Aorta (tissue), 5 donors: ENCODE data around the gene FGD3. TPM values are rescaled to one million over a fixed set of nuclear protein-coding genes. Genes with fewer than 3 reads are reported as not detected.

Source experiments
- ATAC-seq: fragments of 200-7000 bp; cut with Tn5 transposase; one replicate; pipeline ENCODE4 v1.9.1; 2022; ENCODE audit warnings: moderate library complexity; ENCODE audit not compliant: low FRiP score
- DNase-seq, 2 donors: peaks; one replicate each; pipeline ENCODE4 v3.0.0-alpha.2; 2020
- H3K27ac ChIP-seq, 2 donors: one replicate each; pipeline ENCODE4 v1.5.1; 2013; ENCODE audit warnings: low read length in 2 of 2, mild to moderate bottlenecking in 2 of 2, moderate library complexity in 2 of 2, control low read depth in 1 of 2, inconsistent platforms in 1 of 2, low read depth in 1 of 2
- H3K27me3 ChIP-seq, 2 donors: one replicate each; pipeline ENCODE4 v1.6.1; 2013; ENCODE audit warnings: control low read depth in 1 of 2, low read length in 1 of 2, mild to moderate bottlenecking in 1 of 2, moderate library complexity in 1 of 2; ENCODE audit not compliant: insufficient read depth in 2 of 2, control insufficient read depth in 1 of 2
- H3K36me3 ChIP-seq, 2 donors: one replicate each; pipeline ENCODE4 v1.6.1; 2013; ENCODE audit warnings: control low read depth in 1 of 2, low read length in 1 of 2, mild to moderate bottlenecking in 1 of 2; ENCODE audit not compliant: insufficient read depth in 2 of 2, control insufficient read depth in 1 of 2
- H3K4me1 ChIP-seq, 2 donors: one replicate each; pipeline ENCODE4 v1.6.1; 2013; ENCODE audit warnings: low read length in 2 of 2, control low read depth in 1 of 2, mild to moderate bottlenecking in 1 of 2, moderate library complexity in 1 of 2; ENCODE audit not compliant: insufficient read depth in 2 of 2, control insufficient read depth in 1 of 2
- H3K4me3 ChIP-seq, 2 donors: one replicate each; pipeline ENCODE4 v1.5.1; 2013; ENCODE audit warnings: low read length in 2 of 2, control low read depth in 1 of 2, mild to moderate bottlenecking in 1 of 2
- H3K9me3 ChIP-seq: one replicate; pipeline ENCODE4 v1.6.1; 2013; ENCODE audit warnings: mild to moderate bottlenecking, low read length; ENCODE audit not compliant: control insufficient read depth
- WGBS, 2 donors: extraction: QIAGEN DNeasy Blood & Tissue Kit; methylation state at CpG; one replicate each; pipeline ENCODE4 v1.1.7; 2013; 5-methylcytosine and 5-hydroxymethylcytosine counted together
- intact Hi-C, 2 donors: fragments of 100-400 bp; cut with DNase I; formaldehyde crosslinking; loops; one replicate each; pipeline versions ENCODE4 v1.14.2 to v1.15.0; 2022
- polyA plus RNA-seq, 2 donors: library from polyadenylated mRNA; stranded (reverse); fragments of 200-250 nt; gene quantifications; one replicate each; pipeline ENCODE4 v1.2.3, GENCODE V29; 2013
- total RNA-seq, 2 donors: library from RNA; stranded (reverse); fragmentation: NEBNext Ultra II Directional; extraction: Animal tissue kit (Norgen Biotek cat#: 25700); gene quantifications; one replicate each; pipeline ENCODE4 v1.2.1, GENCODE V29; 2021
- donor health status: healthy with polysubstance abuse.
- donor health status: Bipolar disorder and iron deficiency.
- donor health status: DM: no; HTN: no; CAD: no.
- donor health status: DM: no; HTN: no; CAD: no.
- donor health status: DM: yes; HTN: yes; CAD: no.

The FGD3 gene
- total and polyA plus RNA-seq, 4 donors = 0.69 to 13.4 (median 5.8) TPM

GRCh38 chr9:92979283-92980056, 32.1 kb downstream of the FGD3 start:
- Histone ChIP-seq H3K4me1 (no peaks in the 10 kb centered on the region), H3K9me3 (no peaks in the 10 kb centered on the region), H3K4me3 (no peak overlapping the region), H3K27ac (no peak overlapping the region), H3K27me3 (no peaks in the 10 kb centered on the region), H3K36me3 (no peaks in the 10 kb centered on the region)
- intact Hi-C loops = no loop called here
- ATAC-seq (no peak), DNase-seq (no peak)
- WGBS, 2 donors = 84 to 90% methylated on average over 2 of the region's 2 CpGs

GRCh38 chr9:92980085-92980745, 32.9 kb downstream of the FGD3 start:
- Histone ChIP-seq H3K4me1 (no peaks in the 10 kb centered on the region), H3K4me3 (no peak overlapping the region), H3K27me3 (no peaks in the 10 kb centered on the region), H3K9me3 (no peaks in the 10 kb centered on the region), H3K36me3 (no peaks in the 10 kb centered on the region), H3K27ac (no peak overlapping the region)
- intact Hi-C loops = no loop called here
- DNase-seq (no peak), ATAC-seq (no peak)
- WGBS, 2 donors = 84 to 89% methylated on average over 7 of the region's 7 CpGs

GRCh38 chr9:92982130-92982529, 34.8 kb downstream of the FGD3 start:
- no peaks in the 10 kb centered on the region for H3K36me3 ChIP-seq
- no peak overlapping the region for H3K27ac ChIP-seq
- no peak overlapping the region for H3K4me3 ChIP-seq
- peaks cover 0 to 3% of the 10 kb centered on the region in 2 donors for H3K4me1 ChIP-seq
- H3K9me3 ChIP-seq = no peaks in the 10 kb centered on the region
- no peak for ATAC-seq
- no peak for DNase-seq
- no peaks in the 10 kb centered on the region for H3K27me3 ChIP-seq
- intact Hi-C loops = no loop called here
- WGBS, 2 donors = 77 to 87% methylated on average over 2 of the region's 2 CpGs

- ATAC-seq (no peak), DNase-seq (no peak)
- Histone ChIP-seq H3K27ac (no peak overlapping the region), H3K9me3 (no peaks in the 10 kb centered on the region), H3K27me3 (no peaks in the 10 kb centered on the region), H3K4me1 (peaks cover 0 to 3% of the 10 kb centered on the region in 2 donors), H3K36me3 (no peaks in the 10 kb centered on the region), H3K4me3 (no peak overlapping the region)
- intact Hi-C loops = no loop called here
- 75 to 89% methylated on average over 2 of the region's 2 CpGs for whole genome bisulfite sequencing, 2 donors
Observed at GRCh38 chr9:92983984-92984589, 36.8 kb downstream of the FGD3 start.

GRCh38 chr9:92984976-92985375, 37.7 kb downstream of the FGD3 start:
- intact Hi-C loops = no loop called here
- peaks cover 0 to 3% of the 10 kb centered on the region in 2 donors for H3K4me1 ChIP-seq
- ATAC-seq (no peak), DNase-seq (no peak)
- no peak overlapping the region for H3K4me3 ChIP-seq
- H3K36me3 ChIP-seq = no peaks in the 10 kb centered on the region
- no peaks in the 10 kb centered on the region for H3K27me3 ChIP-seq
- H3K9me3 ChIP-seq = no peaks in the 10 kb centered on the region
- 82 to 87% methylated on average over 3 of the region's 3 CpGs for WGBS, 2 donors
- no peak overlapping the region for H3K27ac ChIP-seq

GRCh38 chr9:92986176-92987119, 39.1 kb downstream of the FGD3 start:
- no peaks in the 10 kb centered on the region for H3K36me3 ChIP-seq
- H3K4me3 ChIP-seq = no peak overlapping the region
- H3K4me1 ChIP-seq = peaks cover 0 to 3% of the 10 kb centered on the region in 2 donors
- intact Hi-C loops = no loop called here
- ATAC-seq (no peak), DNase-seq (no peak)
- H3K27ac ChIP-seq = no peak overlapping the region
- H3K9me3 ChIP-seq = no peaks in the 10 kb centered on the region
- WGBS, 2 donors = 66 to 68% methylated on average over 6 of the region's 6 CpGs
- H3K27me3 ChIP-seq = no peaks in the 10 kb centered on the region

- H3K27me3 ChIP-seq = no peaks in the 10 kb centered on the region
- no peak overlapping the region for H3K27ac ChIP-seq
- intact Hi-C loops = no loop called here
- H3K9me3 ChIP-seq = peaks cover 5% of the 10 kb centered on the region
- H3K4me3 ChIP-seq = no peak overlapping the region
- WGBS, 2 donors = 86 to 98% methylated on average over 1 of the region's 1 CpG
- DNase-seq = no peak
- ATAC-seq = no peak
- H3K36me3 ChIP-seq = no peaks in the 10 kb centered on the region
- H3K4me1 ChIP-seq = peaks cover 0 to 3% of the 10 kb centered on the region in 2 donors
Observed at GRCh38 chr9:92988215-92988768, 41.0 kb downstream of the FGD3 start.

GRCh38 chr9:92989561-92989960, 42.2 kb downstream of the FGD3 start:
- intact Hi-C loops = no loop called here
- no peak overlapping the region for H3K27ac ChIP-seq
- no peaks in the 10 kb centered on the region for H3K36me3 ChIP-seq
- no peak for ATAC-seq
- H3K27me3 ChIP-seq = no peaks in the 10 kb centered on the region
- DNase-seq = no peak
- H3K9me3 ChIP-seq = peaks cover 5% of the 10 kb centered on the region
- peaks cover 0 to 3% of the 10 kb centered on the region in 2 donors for H3K4me1 ChIP-seq
- WGBS, 2 donors = 42 to 50% methylated on average over 3 of the region's 3 CpGs
- no peak overlapping the region for H3K4me3 ChIP-seq
